MCF 10A (cell line): ENCODE measurements around the gene ARHGEF26. TPM values are rescaled to one million over a fixed set of nuclear protein-coding genes. Genes with fewer than 3 reads are reported as not detected.

Experiments used
- BruUV-seq: library from RNA; stranded (reverse); fragments of 400-500 nt; replicated peaks from 2 replicates; lab custom pipeline; 2021; lab: Mats Ljungman, UMichigan
- CTCF ChIA-PET: fragments of 300-600 bp; sonication (Branson Sonifier 250); formaldehyde crosslinking; extraction: SDS; loops from one replicate; lab custom pipeline; 2021; ENCODE audit warnings: antibody characterized with exemption, inconsistent platforms; lab: Yijun Ruan, JAX
- POLR2A ChIA-PET: fragments of 300-600, 350-650 bp; sonication (Branson Sonifier 250); formaldehyde crosslinking; extraction: SDS; loops from one replicate; lab custom pipeline; 2020; ENCODE audit warnings: antibody characterized with exemption, inconsistent platforms; lab: Yijun Ruan, JAX
- DNase-seq: peaks from one replicate; pipeline ENCODE4 v3.0.0-alpha.2; 2018; ENCODE audit not compliant: unreplicated experiment
- H3K27ac Mint-ChIP-seq: one replicate; pipeline ENCODE4 v1.8.0; 2022; ENCODE audit warnings: mild to moderate bottlenecking, low read depth, mixed read lengths; ENCODE audit not compliant: unreplicated experiment
- H3K27me3 Mint-ChIP-seq: one replicate; pipeline ENCODE4 v1.8.0; 2022; ENCODE audit warnings: mixed read lengths; ENCODE audit not compliant: insufficient read depth, unreplicated experiment
- H3K36me3 Mint-ChIP-seq: one replicate; pipeline ENCODE4 v1.8.0; 2022; ENCODE audit warnings: mild to moderate bottlenecking, moderate library complexity, mixed read lengths; ENCODE audit not compliant: insufficient read depth, unreplicated experiment
- H3K4me1 Mint-ChIP-seq: one replicate; pipeline ENCODE4 v1.8.0; 2022; ENCODE audit warnings: mixed read lengths; ENCODE audit not compliant: insufficient read depth, unreplicated experiment
- H3K4me3 Mint-ChIP-seq: one replicate; pipeline ENCODE4 v1.8.0; 2022; ENCODE audit warnings: mild to moderate bottlenecking, moderate library complexity, mixed read lengths; ENCODE audit not compliant: unreplicated experiment
- H3K9me3 Mint-ChIP-seq: one replicate; pipeline ENCODE4 v1.8.0; 2022; ENCODE audit warnings: mixed read lengths; ENCODE audit not compliant: unreplicated experiment
- CTCF ChIP-seq: fragments of 200-600 bp; IDR thresholded peaks from one replicate; pipeline ENCODE4 v1.8.0; 2022; ENCODE audit warnings: antibody characterized with exemption, mild to moderate bottlenecking; ENCODE audit not compliant: unreplicated experiment
- intact Hi-C: fragments of 100-400 bp; cut with micrococcal nuclease; formaldehyde crosslinking; loops from 2 replicates; pipeline ENCODE4 v1.14.1; 2022
- total RNA-seq: library from RNA; stranded (reverse); gene quantifications from 2 replicates; pipeline ENCODE4 v1.2.3, GENCODE V29; 2022

The ARHGEF26 gene
- total RNA-seq, 1 experiment from 2014 or later, result 0.63 TPM

- no peak for DNase-seq
- Mint-ChIP-seq H3K4me1 (no peaks in the 10 kb centered on the region), H3K27me3 (no peaks in the 10 kb centered on the region), H3K4me3 (no peak overlapping the region), H3K27ac (no peak overlapping the region), H3K9me3 (no peaks in the 10 kb centered on the region), H3K36me3 (no peaks in the 10 kb centered on the region)
- no TSS peak for BruUV-seq
- intact Hi-C loops, result no loop called here
- POLR2A ChIA-PET, result interaction anchor here (0.7 kb wide), 1 partner anchor 372 kb away, joined by 3 read pairs; no protein-coding TSS in a partner anchor
- CTCF ChIA-PET, result interaction anchor here (0.6 to 1.3 kb wide), 4 partner anchors 16 to 393 kb away, joined by 3 read pairs; no protein-coding TSS in a partner anchor
- TF ChIP-seq CTCF, result no peak
Measured at GRCh38 chr3:154228561-154229216, 107.5 kb downstream of the ARHGEF26 start.

GRCh38 chr3:154229217-154229590 is 108.0 kb downstream of the ARHGEF26 start:
- Mint-ChIP-seq H3K36me3 (no peaks in the 10 kb centered on the region), H3K9me3 (no peaks in the 10 kb centered on the region), H3K27me3 (no peaks in the 10 kb centered on the region), H3K4me1 (no peaks in the 10 kb centered on the region), H3K4me3 (no peak overlapping the region), H3K27ac (no peak overlapping the region)
- ChIA-PET POLR2A (interaction anchor here (0.7 kb wide), 1 partner anchor 11 kb away, joined by 3 read pairs; no protein-coding TSS in a partner anchor), CTCF (interaction anchor here (0.7 to 1.3 kb wide), 3 partner anchors 16 to 24 kb away, joined by 3 read pairs; no protein-coding TSS in a partner anchor)
- intact Hi-C loops, result no loop called here
- TF ChIP-seq CTCF, result no peak
- no peak for DNase-seq
- BruUV-seq, result no TSS peak

- no peak for TF ChIP-seq CTCF
- no peaks in the 10 kb centered on the region for H3K27me3 Mint-ChIP-seq
- no peaks in the 10 kb centered on the region for H3K4me1 Mint-ChIP-seq
- H3K27ac Mint-ChIP-seq, result no peak overlapping the region
- no peaks in the 10 kb centered on the region for H3K36me3 Mint-ChIP-seq
- CTCF ChIA-PET, result interaction anchor here (0.9 to 2.1 kb wide), 2 partner anchors 127 to 140 kb away, joined by 3 to 5 read pairs; no protein-coding TSS in a partner anchor
- no TSS peak for BruUV-seq
- H3K4me3 Mint-ChIP-seq, result no peak overlapping the region
- DNase-seq, result no peak
- intact Hi-C loops, result no loop called here
- H3K9me3 Mint-ChIP-seq, result no peaks in the 10 kb centered on the region
- POLR2A ChIA-PET, result no interaction called here
Measured at GRCh38 chr3:154235330-154235729, 114.1 kb downstream of the ARHGEF26 start.

GRCh38 chr3:154236331-154236730 is 115.1 kb downstream of the ARHGEF26 start:
- no peak for DNase-seq
- TF ChIP-seq CTCF, result no peak
- H3K36me3 Mint-ChIP-seq, result no peaks in the 10 kb centered on the region
- no peaks in the 10 kb centered on the region for H3K27me3 Mint-ChIP-seq
- H3K4me3 Mint-ChIP-seq, result no peak overlapping the region
- no peaks in the 10 kb centered on the region for H3K4me1 Mint-ChIP-seq
- H3K9me3 Mint-ChIP-seq, result no peaks in the 10 kb centered on the region
- BruUV-seq, result no TSS peak
- no peak overlapping the region for H3K27ac Mint-ChIP-seq
- ChIA-PET CTCF (interaction anchor here (2.1 kb wide), 1 partner anchor 141 kb away, joined by 5 read pairs; no protein-coding TSS in a partner anchor), POLR2A (no interaction called here)
- intact Hi-C loops, result no loop called here
